Activated naive CD4-positive, alpha-beta T cell treated with anti-CD3 and anti-CD28 coated beads for 36 hours (primary cell): ENCODE measurements around the gene RNGTT. TPM values are rescaled to one million over a fixed set of nuclear protein-coding genes. Genes with fewer than 3 reads are reported as not detected.

ENCODE experiments used
- CTCF ChIA-PET: fragments of 350-600 bp; sonication (Branson Sonifier 250); formaldehyde crosslinking; loops from one replicate; lab custom pipeline; 2021; ENCODE audit warnings: antibody characterized with exemption; lab: Charles Lee
- DNase-seq: peaks from one replicate; pipeline ENCODE4 v3.0.0-alpha.2; 2020
- H3K27ac Mint-ChIP-seq: one replicate; pipeline ENCODE4 v1.8.0; 2021; ENCODE audit warnings: mild to moderate bottlenecking, mixed read lengths
- H3K27me3 Mint-ChIP-seq: one replicate; pipeline ENCODE4 v1.8.0; 2021; ENCODE audit warnings: low read depth, mixed read lengths
- H3K36me3 Mint-ChIP-seq: one replicate; pipeline ENCODE4 v1.8.0; 2021; ENCODE audit warnings: low read depth, mixed read lengths
- H3K4me1 Mint-ChIP-seq: one replicate; pipeline ENCODE4 v1.8.0; 2021; ENCODE audit warnings: low read depth, mixed read lengths
- H3K4me3 Mint-ChIP-seq: one replicate; pipeline ENCODE4 v1.8.0; 2021; ENCODE audit warnings: mild to moderate bottlenecking, moderate library complexity, mixed read lengths
- H3K9me3 Mint-ChIP-seq: one replicate; pipeline ENCODE4 v1.8.0; 2021; ENCODE audit warnings: mixed read lengths
- intact Hi-C: fragments of 100-400 bp; cut with micrococcal nuclease; formaldehyde crosslinking; loops from one replicate; pipeline ENCODE4 v1.15.1; 2023
- total RNA-seq, 2 experiments: library from RNA; stranded (reverse); gene quantifications; one replicate each; pipeline ENCODE4 v1.2.3, GENCODE V29; 2021

The RNGTT gene
- total RNA-seq, 2 experiments from 2014 or later = 21.7 to 23.5 TPM

DNA sequence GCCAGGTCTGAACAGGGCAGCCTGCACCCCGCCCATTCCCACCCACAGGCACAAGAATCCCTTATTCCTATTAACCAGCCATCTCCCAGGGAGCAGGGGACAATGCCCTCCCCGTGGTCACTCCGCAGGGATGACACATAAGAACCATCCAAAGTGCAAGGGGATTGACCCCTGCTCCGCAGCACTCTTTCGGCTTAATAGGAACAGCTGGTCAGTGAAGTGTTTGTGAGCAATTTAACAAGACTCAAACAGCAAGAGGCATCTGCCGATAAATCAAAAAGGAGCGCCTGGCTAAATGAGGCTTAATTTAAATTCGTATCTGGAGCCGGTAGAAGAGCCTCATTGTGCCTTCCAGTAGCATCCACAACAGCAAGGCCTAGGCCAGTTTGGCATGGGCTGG, 389.4 kb downstream of the RNGTT start:
- Mint-ChIP-seq H3K4me3 (no peak overlapping the region), H3K27ac (no peak overlapping the region), H3K36me3 (no peaks in the 10 kb centered on the region), H3K27me3 (peaks cover 6% of the 10 kb centered on the region), H3K4me1 (no peaks in the 10 kb centered on the region), H3K9me3 (peaks cover 6% of the 10 kb centered on the region)
- CTCF ChIA-PET = no interaction called here
- intact Hi-C loops = no loop called here
- DNase-seq = no peak

DNA sequence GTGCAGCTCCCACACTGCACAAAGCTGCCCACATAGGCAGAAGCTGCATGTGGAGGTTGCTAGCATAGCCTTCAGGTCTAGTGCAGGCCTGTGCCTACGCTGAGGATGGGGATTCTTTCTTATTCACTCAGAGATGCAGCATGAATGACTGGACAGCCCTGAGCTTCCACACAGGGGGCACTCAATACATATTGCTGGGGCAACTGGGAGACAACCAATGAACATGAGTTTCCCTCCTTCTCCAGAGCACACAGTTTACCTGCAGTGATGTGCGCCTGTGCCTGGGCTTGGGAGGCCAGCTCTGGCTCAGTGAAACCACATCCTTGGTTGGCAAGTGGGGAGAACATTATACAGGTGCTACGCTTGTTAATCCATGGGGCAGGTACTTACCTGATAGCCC, 389.9 kb downstream of the RNGTT start:
- H3K4me3 Mint-ChIP-seq = no peak overlapping the region
- H3K27ac Mint-ChIP-seq = no peak overlapping the region
- peaks cover 6% of the 10 kb centered on the region for H3K9me3 Mint-ChIP-seq
- no peak for DNase-seq
- H3K27me3 Mint-ChIP-seq = peaks cover 6% of the 10 kb centered on the region
- CTCF ChIA-PET = no interaction called here
- intact Hi-C loops = no loop called here
- no peaks in the 10 kb centered on the region for H3K4me1 Mint-ChIP-seq
- H3K36me3 Mint-ChIP-seq = no peaks in the 10 kb centered on the region

DNA sequence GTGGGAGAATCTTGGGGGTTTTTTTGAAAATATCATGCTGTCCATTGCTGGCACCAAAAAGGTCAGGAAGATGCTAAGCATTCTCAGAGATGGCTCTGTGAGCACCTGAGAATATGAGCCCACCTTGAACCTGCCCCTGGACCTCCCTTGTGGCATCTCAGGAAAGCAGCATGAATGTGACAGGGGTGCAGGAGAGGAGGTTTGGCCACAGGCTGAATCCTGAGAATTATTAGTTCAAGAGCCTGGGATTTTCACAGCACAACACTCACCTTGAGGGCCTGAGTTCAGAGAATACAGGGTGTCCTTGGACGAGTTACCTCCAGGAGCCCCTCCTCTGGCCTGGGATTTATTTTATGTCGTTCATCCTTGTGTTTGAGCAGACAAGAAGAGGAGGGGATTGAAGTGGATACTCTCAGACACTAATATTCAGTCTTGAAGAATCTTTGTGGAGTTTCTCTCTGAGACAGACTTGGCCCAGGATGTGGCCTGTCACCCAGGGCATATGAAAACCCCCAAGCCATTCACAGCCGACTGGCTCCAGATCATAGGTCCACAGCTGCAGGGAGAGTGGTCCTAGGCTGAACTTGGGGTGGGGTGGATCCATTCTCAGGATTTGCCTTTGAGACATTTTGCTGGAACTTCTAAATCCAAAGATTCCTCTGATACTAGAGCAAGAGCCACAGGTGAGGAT, 390.8 kb downstream of the RNGTT start:
- no peak for DNase-seq
- peaks cover 6% of the 10 kb centered on the region for H3K9me3 Mint-ChIP-seq
- H3K4me3 Mint-ChIP-seq = no peak overlapping the region
- CTCF ChIA-PET = no interaction called here
- H3K27ac Mint-ChIP-seq = no peak overlapping the region
- intact Hi-C loops = no loop called here
- H3K4me1 Mint-ChIP-seq = no peaks in the 10 kb centered on the region
- peaks cover 6% of the 10 kb centered on the region for H3K27me3 Mint-ChIP-seq
- no peaks in the 10 kb centered on the region for H3K36me3 Mint-ChIP-seq

DNA sequence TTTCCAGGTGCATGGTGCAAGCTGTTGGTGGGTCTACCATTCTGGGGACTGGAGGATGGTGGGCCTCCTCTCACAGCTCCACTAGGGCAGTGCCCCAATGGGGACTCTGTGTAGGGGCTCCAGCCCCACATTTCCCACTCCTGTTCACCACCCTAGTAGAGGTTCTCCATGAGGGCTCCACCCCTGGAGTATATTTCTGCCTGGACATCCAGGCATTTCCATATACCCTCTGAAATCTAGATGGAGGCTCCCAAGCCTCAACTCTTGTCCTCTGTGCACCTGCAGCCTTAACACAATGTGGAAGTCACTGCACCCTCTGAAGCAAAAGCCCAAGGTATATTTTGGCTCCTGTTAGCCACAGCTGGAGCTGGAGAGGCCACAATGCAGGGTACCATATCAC, 393.5 kb downstream of the RNGTT start:
- intact Hi-C loops = no loop called here

DNA sequence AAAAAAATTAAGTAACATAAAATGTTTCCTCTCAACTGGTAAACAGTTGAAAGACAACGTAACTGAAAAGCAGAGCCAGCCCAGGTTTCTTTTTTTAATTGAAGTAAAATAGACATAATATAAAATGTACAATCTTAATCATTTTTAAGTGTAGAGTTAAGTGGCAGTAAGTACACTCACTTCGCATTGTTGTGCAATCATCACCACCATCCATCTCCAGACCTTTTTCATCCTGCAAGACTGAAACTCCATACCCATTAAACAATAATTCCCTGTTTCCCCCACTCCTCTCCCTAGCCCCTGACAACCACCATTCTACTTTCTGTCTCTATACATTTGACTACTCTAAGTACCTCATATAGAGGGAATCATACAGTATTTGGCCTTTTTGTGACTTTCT, 395.7 kb downstream of the RNGTT start:
- no peak for DNase-seq
- Mint-ChIP-seq H3K4me3 (no peak overlapping the region), H3K9me3 (peaks cover 6% of the 10 kb centered on the region), H3K27me3 (peaks cover 2% of the 10 kb centered on the region), H3K4me1 (no peaks in the 10 kb centered on the region), H3K27ac (no peak overlapping the region), H3K36me3 (no peaks in the 10 kb centered on the region)
- intact Hi-C loops = no loop called here
- CTCF ChIA-PET = no interaction called here

More for the DNA sequence above, 393.5 kb downstream of the RNGTT start:
- no peak for DNase-seq
- Mint-ChIP-seq H3K4me3 (no peak overlapping the region), H3K9me3 (peaks cover 6% of the 10 kb centered on the region), H3K36me3 (no peaks in the 10 kb centered on the region), H3K4me1 (no peaks in the 10 kb centered on the region), H3K27ac (no peak overlapping the region), H3K27me3 (peaks cover 6% of the 10 kb centered on the region)
- CTCF ChIA-PET = interaction anchor here (0.6 kb wide), 1 partner anchor 239 kb away, joined by 4 read pairs; no protein-coding TSS in a partner anchor

DNA sequence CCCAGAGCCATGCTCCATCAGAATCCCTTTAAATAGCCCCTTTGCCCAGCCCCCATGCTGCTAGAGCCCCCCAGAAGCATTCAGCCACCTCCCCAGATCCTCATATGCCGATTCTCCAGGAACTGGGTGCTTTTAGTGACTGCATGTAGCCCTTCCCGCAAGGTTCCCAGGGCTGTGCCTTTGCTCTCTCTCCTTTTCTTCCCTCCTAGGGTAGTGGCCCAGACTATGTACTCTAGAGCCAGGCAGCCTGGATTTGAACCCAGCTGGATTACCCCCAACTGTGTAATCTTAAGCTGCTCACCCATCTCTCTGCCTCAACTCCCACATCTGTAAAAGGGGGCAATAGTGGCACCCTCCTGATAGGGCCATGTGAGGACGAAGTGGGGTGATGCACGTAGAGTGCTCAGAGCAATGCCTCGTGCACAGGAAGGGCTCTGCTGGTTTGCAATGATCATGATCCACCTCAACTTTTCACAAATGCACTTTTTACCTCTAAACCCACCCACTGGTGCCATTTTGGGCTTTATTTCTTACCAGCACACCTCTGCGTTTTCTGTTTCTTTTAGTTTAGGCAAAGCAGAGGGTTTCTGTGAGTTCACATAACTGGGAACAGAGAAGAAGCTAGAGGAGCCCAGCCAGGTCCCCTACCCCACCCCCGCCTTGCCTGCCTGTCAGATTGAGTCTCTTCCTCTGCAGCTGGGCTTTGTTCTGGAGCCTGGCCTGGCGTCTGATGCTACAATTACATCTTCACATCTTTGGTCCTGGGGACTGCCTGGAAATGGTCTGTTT, 396.5 kb downstream of the RNGTT start:
- peaks cover 2% of the 10 kb centered on the region for H3K27me3 Mint-ChIP-seq
- peaks cover 6% of the 10 kb centered on the region for H3K9me3 Mint-ChIP-seq
- H3K27ac Mint-ChIP-seq = no peak overlapping the region
- H3K36me3 Mint-ChIP-seq = no peaks in the 10 kb centered on the region
- intact Hi-C loops = no loop called here
- CTCF ChIA-PET = no interaction called here
- no peak overlapping the region for H3K4me3 Mint-ChIP-seq
- no peak for DNase-seq
- peaks cover 3% of the 10 kb centered on the region for H3K4me1 Mint-ChIP-seq

DNA sequence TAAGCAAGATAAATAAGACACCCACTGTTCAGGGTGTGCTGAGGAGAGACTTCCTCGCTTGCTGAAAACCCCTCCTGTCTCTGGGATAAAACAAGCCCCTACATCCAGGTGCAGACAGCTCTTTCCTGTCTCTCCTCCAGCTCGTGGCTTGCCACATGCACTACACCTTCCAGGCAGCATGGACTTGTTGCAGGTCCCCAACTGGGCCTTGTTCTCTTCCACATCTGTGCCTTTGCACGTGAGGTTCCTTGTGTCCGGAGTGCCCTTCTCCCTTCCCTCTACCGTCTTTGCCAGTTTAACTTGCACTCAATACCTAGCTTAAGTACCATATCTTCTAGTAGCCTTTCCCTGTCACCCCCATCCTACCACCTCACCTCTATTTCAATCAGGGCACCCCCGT, 397.6 kb downstream of the RNGTT start:
- DNase-seq = no peak
- intact Hi-C loops = no loop called here
- Mint-ChIP-seq H3K4me3 (no peak overlapping the region), H3K4me1 (peaks cover 7% of the 10 kb centered on the region), H3K36me3 (no peaks in the 10 kb centered on the region), H3K27ac (no peak overlapping the region), H3K27me3 (no peaks in the 10 kb centered on the region), H3K9me3 (peaks cover 6% of the 10 kb centered on the region)
- CTCF ChIA-PET = no interaction called here

DNA sequence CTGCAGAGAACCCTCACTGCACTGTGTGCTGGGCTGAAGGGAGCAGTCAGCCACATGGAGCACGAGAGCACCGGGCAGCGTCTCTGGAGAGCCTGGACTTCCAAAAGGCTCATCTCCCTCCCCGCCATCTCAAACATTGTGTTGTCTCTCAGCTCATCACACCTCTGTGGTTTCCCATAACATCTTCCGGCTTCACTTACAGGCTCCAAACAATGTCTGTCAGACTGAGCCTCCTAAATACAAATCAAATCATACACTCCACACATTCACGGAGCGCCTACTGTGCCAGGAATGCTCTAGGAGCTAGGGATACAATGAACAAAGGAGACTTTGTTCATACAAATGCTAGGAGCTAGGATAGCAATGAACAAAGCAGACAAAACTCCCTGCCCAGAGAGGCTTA, 398.0 kb downstream of the RNGTT start:
- no peak for DNase-seq
- no peaks in the 10 kb centered on the region for H3K36me3 Mint-ChIP-seq
- H3K4me1 Mint-ChIP-seq = peaks cover 7% of the 10 kb centered on the region
- CTCF ChIA-PET = no interaction called here
- no peak overlapping the region for H3K4me3 Mint-ChIP-seq
- intact Hi-C loops = no loop called here
- H3K27ac Mint-ChIP-seq = no peak overlapping the region
- no peaks in the 10 kb centered on the region for H3K27me3 Mint-ChIP-seq
- H3K9me3 Mint-ChIP-seq = peaks cover 6% of the 10 kb centered on the region

DNA sequence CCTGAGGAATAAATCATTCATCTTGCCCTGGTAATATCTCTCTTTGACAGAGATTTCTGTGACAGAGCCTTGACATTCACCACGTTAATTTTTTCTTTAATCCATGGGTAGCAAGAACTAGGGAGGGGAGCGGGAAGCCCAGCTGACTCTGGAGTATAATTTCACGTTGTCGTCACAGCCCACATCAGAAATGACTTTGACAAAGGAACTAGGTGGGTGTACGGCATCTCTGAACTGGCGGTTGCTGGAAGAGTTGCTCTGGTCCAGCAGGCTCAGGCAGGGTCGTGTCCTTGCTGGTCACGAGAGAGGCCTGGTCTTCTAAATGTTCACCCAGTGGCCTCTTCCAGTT, 400.2 kb downstream of the RNGTT start:
- intact Hi-C loops = no loop called here

DNA sequence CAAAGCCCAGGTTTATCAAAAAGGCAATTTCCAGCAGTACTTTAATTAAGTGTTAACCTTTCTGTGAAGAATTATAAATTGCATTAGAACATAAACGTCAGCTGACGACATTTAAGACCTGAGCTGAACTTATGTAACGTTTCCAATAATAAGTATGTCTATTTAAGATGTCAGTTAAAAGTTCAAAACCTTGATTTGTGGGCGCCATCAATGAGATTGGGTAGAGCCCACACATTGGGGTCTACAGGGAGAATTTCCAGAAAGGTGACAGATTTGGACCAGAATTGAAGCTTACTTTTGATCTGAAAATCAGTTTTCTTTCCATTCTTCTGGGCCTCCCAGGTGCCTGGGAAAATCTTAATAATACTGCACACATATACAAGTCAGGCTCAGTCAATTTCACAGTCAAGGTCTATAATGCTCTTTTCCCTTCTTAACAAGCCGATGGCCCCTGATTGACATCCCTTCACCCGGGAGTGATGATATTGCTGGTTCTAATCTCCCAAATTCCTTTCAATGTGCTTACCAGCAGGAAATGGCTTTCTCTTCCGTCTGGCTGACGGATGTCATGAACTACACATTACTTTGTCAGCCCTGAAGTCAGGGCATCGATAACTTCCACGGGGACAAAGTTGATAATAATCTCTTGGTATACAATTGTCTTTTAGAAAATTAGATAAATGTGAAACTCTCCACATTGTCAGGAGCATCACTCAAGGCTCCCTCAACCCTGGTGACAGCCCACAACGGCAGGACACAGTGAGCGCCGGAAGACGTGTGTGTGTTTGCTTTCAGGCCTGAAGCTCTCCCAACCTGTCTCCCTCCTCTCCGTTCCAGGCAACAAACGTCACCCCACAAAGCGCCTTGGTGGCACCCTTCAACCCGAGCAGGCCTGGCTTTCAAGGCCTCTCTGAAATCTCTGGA, 400.8 kb downstream of the RNGTT start:
- peaks cover 7% of the 10 kb centered on the region for H3K4me1 Mint-ChIP-seq
- no peak for DNase-seq
- CTCF ChIA-PET = no interaction called here
- no peak overlapping the region for H3K4me3 Mint-ChIP-seq
- no peak overlapping the region for H3K27ac Mint-ChIP-seq
- H3K9me3 Mint-ChIP-seq = no peaks in the 10 kb centered on the region
- no peaks in the 10 kb centered on the region for H3K27me3 Mint-ChIP-seq
- no peaks in the 10 kb centered on the region for H3K36me3 Mint-ChIP-seq
- intact Hi-C loops = no loop called here

More for the DNA sequence above, 400.2 kb downstream of the RNGTT start:
- Mint-ChIP-seq H3K27me3 (no peaks in the 10 kb centered on the region), H3K4me3 (no peak overlapping the region), H3K9me3 (no peaks in the 10 kb centered on the region), H3K27ac (no peak overlapping the region), H3K4me1 (peaks cover 7% of the 10 kb centered on the region), H3K36me3 (no peaks in the 10 kb centered on the region)
- CTCF ChIA-PET = no interaction called here
- no peak for DNase-seq

DNA sequence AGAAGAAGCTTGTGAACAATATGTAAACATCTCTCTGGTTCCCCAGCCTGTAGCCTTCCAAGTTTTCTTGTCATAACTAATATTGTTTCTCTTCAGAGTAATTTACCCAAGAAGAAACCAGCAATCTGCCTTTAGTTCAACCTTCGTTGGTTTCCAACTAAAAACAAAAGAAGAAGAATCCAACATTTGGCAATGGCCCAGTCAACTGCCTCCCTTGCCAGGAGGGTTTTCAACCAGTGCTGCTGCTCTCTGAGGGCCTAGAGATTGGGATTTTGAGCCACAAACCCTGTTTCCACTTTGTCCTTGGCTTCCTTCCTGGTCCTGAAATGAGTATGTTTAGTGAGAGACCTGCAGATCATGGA, 401.5 kb downstream of the RNGTT start:
- Mint-ChIP-seq H3K9me3 (no peaks in the 10 kb centered on the region), H3K27me3 (no peaks in the 10 kb centered on the region), H3K4me3 (no peak overlapping the region), H3K4me1 (peaks cover 7% of the 10 kb centered on the region), H3K27ac (no peak overlapping the region), H3K36me3 (no peaks in the 10 kb centered on the region)
- CTCF ChIA-PET = no interaction called here
- no peak for DNase-seq
- intact Hi-C loops = no loop called here
